Skeletal muscle cell (primary cell): Measurements from ENCODE around the gene FRMD4A.
A peak's percentile ranks its signal among the peaks of the same experiment; 100 is the strongest.
"Not testable (repeated sequence)": the region's sequence is repeated elsewhere in the genome, so short reads cannot be mapped to it uniquely, and the experiment has no call there.

Experiments used
- DNase-seq: peaks from one replicate; pipeline ENCODE4 v3.0.0-alpha.2; 2010; ENCODE audit warnings: low read depth
- H3K4me3 ChIP-seq: 2 replicates; pipeline ENCODE4 v1.5.1; 2011; ENCODE audit warnings: low read depth, mild to moderate bottlenecking, control low read depth, low read length, moderate library complexity

FRMD4A gene

DNA sequence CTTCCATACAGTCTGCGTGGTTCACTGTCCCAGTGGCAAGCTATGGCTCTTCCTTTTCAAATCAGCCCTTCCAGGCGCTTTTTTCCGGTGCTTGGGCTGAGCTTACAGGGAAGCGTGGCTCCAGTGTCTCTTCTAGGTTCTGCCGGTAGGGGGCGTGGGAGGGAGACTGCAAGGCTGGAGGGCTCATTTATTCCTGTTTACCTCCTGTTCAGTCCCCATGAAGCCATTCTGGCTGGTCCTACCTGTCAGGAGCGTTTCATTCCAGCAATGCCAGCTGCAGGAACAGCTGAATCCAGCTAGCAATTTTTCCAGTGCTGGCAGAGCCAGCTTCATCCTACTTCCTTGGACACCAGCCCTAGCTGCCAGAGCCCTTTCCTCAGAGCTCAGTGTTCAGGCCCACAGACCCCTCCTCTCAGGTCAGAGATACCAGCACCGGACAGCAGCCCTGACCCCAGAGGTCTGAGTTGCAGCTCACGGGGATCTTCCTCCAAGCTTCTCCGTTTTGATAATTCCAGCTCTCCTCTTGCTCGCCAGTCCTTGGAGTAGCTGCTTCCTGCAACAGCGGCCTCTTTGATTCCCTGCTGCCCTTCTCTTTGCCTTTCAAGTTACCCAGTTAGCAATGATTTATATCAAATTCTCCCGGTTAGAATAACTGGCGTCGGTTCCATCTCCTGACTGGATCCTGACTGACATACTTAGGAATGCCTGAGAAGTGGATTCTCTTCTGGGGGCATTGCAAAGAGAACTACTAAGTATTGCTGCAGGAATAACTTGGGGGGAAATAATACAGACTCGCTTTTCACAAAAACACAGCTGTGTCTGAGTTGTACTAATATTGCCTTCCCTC is 129.8 kb downstream of the FRMD4A start:
- no peak overlapping the region for H3K4me3 ChIP-seq
- DNase-seq = no peak

GRCh38 chr10:14199098-14199497 is 131.6 kb downstream of the FRMD4A start:
- not testable (repeated sequence) for H3K4me3 ChIP-seq, DNase-seq

GRCh38 chr10:14198078-14198477 is 132.6 kb downstream of the FRMD4A start:
- no peak overlapping the region for H3K4me3 ChIP-seq
- no peak for DNase-seq

- H3K4me3 ChIP-seq = no peak overlapping the region
- no peak for DNase-seq
Measured at GRCh38 chr10:14196113-14196512, 134.6 kb downstream of the FRMD4A start.

DNA sequence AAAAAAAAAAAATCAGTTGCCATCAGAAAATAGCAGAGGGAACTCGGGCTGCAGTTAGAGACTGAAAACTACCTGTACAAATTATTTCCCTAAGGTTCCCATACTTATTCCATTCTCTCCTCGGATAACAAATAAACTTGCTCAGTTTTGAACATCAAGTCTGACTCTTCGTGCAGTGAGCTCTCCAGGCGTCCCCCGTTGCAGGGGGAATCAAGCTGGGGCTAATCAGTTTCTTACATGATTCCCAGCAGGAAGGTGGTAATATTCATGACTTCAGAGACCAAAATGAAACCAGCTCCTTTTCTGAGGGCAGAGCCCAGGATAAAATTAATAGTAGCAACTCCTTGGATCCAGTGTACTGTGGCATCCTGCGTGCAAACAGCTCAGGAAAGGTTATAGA is 135.3 kb downstream of the FRMD4A start:
- DNase-seq = no peak
- H3K4me3 ChIP-seq = no peak overlapping the region

- no peak for DNase-seq
- no peak overlapping the region for H3K4me3 ChIP-seq
Measured at GRCh38 chr10:14192746-14193145, 138.0 kb downstream of the FRMD4A start.

DNA sequence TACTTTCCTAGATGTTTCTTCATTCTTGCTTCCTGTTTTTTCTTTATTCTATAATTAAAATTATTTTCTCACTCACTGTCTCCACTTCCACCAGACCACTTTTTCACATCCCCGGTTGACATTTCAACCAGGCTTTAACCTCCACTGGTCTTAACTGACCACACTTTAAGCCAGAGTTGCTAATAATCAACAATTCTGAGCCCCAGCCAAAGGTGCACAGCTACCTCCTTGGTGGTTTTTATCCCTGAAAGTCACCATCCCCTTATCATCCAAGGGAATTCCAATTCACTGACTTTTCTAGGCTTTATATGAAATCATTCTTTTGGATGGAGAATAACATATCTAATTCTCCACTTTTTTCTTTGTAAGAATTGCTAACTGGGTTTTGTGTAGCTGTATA is 138.9 kb downstream of the FRMD4A start:
- DNase-seq = no peak

GRCh38 chr10:14191407-14191806 is 139.3 kb downstream of the FRMD4A start:
- H3K4me3 ChIP-seq = no peak overlapping the region
- no peak for DNase-seq

More for the DNA sequence above, 138.9 kb downstream of the FRMD4A start:
- H3K4me3 ChIP-seq = no peak overlapping the region

GRCh38 chr10:14190702-14191101 is 140.0 kb downstream of the FRMD4A start:
- no peak overlapping the region for H3K4me3 ChIP-seq
- no peak for DNase-seq

DNA sequence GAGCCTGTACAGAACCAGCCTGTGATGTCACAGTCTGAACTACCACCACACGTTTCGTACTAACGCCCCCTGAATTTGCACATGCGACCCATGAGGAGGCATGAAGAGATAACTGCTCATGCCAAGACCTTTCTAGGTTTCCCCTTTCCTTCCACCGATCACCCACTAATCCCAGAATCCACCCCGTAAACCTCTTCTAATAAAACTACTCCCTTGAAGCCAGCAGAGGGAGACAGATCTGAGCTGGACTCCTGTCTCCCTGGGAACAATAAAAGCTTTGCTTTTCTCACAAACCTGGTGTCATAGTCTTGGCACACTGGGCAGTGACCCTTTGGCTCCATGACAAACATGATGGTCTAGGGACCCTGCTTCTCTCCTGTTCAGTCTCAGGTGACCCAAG is 144.5 kb downstream of the FRMD4A start:
- H3K4me3 ChIP-seq = no peak overlapping the region
- DNase-seq = no peak

DNA sequence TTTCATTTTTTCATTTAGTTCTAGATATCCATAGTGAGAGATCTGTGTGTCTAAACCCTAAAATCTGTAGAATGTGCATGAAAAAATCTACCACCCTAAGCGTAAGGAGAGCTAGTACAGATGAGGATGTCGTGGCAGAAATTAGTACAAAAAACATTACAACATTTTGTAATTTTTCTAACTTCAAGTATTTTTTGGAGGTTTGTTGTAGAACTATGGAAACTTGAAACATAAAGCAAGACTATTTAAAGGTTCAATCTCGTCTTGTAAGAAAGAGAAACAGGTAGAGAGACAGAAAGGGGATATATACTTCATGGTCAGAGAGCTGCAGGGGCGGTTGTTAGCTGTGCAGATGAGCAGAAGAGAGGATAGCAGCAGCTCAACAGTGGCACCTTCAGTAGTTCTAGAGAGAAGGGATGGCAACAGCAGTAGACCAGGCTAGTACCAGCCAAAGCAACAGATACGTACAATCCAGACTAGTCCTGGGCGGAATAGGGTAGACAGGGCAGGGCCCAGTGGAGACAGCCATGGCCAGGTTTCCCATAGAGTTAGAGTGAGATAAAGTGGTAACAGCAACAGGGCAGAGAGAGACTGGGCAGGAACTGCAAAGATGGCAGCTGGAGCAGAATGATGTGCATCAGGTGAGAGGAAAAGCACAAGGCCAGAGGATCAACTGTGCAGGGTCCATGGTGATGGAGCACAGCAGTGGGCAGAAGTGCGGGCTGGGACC is 145.2 kb downstream of the FRMD4A start:
- no peak overlapping the region for H3K4me3 ChIP-seq
- peak; percentile 41 for DNase-seq

DNA sequence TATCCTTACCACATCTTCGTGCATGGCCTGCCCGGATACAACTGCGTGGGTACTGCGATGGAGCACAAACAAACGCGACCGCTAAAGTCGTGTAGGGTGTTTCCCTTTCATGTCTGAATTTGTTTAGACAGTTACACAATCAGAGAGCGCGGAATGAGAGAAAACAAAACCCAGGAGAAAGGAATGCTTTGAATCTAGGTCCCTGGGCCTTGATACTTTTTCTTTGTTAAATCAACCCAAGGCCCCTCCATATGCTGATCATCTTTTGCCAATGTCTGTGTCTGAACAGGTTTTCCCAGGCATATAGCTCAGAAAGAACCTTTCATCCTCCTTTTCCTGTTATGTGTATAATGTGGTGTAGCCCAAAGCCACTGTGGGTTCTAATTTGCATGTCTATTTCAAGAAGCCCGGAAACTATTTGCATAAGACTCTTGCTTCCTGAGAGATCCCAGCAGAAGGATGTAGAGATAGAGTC is 145.8 kb downstream of the FRMD4A start:
- DNase-seq = no peak
- no peak overlapping the region for H3K4me3 ChIP-seq

DNA sequence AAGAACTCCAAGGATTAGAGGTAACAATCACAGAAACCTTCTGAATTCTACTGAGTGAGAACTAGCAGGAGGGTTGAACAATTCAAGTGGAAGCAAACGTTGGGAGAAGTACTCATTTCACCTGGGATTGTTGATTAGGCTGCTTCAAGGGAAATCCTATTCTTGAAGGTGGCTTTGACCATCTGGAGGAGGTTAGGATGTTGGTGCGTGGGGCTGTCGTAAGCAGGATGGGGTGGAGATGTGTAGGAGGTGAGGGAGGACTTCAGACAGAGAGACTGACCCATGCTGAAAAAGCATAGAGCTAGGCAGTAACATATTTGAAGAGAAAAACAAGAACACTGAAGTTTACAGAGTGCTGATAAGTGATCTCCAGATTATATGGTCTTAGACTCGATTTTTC is 147.9 kb downstream of the FRMD4A start:
- no peak overlapping the region for H3K4me3 ChIP-seq
- DNase-seq = no peak

GRCh38 chr10:14181567-14181936 is 149.2 kb downstream of the FRMD4A start:
- DNase-seq = no peak
- no peak overlapping the region for H3K4me3 ChIP-seq

GRCh38 chr10:14180911-14181566 is 149.7 kb downstream of the FRMD4A start:
- DNase-seq = no peak
- H3K4me3 ChIP-seq = no peak overlapping the region

DNA sequence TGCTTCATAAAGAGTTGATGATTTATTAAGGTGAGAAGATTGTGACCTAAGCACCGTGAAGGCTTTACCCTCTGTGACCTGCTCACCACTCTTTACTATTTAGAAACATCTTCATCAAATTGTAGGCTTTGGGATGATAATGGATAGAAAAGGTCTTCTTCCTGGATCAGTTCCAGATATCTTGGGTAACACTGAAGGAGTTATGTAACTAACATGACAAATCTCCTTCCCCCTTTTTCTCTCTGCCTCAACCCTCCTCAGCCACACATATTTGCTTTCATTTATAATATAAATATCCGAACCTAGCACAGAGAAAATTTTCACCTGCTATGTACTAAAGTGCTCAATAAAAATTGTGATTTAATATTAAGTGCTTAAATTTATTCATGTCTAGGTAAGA is 151.5 kb downstream of the FRMD4A start:
- DNase-seq = no peak
- no peak overlapping the region for H3K4me3 ChIP-seq

DNA sequence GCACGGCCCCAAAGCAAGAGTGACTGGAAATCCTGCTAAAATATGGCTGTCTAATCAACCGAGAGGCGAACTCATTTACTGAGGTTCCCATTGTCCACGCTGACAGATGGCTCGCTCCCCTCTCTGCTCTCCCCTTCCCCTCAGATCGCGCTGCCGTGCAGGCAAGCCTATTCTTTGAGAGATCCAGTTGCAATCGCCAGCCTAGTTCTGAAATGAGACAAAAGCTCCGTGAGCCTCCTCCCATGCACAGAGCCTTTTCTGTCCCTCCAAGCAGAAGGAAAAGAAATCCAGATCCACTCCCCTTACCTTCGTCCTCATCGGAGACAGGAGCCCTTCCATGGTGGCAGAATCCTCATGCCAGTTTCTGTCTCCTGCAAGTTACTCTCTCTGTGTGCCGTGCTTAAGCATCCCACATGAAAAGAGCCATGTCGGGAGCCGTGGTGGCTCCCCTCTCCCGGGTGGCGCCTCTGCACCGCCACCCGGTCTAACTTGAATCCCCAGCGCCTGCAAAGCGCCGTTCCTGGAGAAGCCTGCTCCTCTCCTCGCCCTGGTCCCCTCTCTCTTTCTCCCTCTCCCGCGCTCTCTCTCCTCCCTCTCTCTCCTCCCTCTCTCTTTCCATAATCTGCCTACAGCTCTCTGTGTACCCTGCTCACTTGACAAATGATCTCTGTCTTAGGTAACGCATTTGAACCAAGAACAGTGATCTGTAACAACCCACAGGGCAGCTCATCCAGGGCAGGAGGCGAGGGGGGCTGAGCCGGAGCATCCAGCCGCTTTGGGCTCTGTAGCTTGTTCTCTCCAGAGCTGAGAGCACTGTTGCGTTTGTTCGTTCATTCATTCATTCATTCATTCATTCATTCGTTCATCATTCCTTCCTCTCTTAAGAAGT is 156.8 kb downstream of the FRMD4A start:
- H3K4me3 ChIP-seq = peak overlapping the region; percentile 47
- no peak for DNase-seq

- H3K4me3 ChIP-seq = peak overlapping the region; percentile 47
- no peak for DNase-seq
Measured at GRCh38 chr10:14173391-14173705, 157.4 kb downstream of the FRMD4A start.

DNA sequence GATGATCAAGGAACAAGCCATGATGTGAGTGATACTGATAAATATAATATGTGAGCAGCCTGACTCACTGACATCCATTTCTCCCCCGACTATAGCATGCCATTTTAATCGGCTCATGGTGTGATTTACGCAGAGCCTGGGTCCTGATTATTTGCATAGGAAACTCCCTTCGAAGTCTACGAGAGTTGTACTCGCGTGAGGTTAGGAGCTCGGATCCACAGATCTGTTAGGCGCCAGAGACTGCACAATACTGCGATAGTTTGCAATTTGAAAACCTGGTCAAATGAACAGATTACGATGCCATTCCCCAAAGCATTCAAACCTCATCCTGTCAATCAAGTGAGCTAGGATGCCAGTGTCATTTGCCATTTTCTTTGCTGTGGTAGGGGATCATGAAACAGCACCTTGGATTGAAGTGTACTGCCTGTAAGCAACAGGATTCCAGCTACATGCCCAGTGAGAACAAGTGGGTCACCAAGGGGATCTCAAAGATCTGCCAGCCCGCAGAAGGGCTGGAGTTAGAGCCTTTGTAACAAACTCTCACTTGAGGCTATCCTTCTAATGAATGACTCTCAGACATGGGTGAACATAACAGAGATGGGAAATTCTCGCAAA is 158.3 kb downstream of the FRMD4A start:
- no peak overlapping the region for H3K4me3 ChIP-seq
- DNase-seq = no peak
